ENCODE data around the gene XRCC3. TPM values are rescaled to one million over a fixed set of nuclear protein-coding genes. Genes with fewer than 3 reads are reported as not detected.

Gene XRCC3
- total RNA-seq (10 to 100 TPM in 1 of 2 donors, 1 to 10 TPM in 1; 3.4 to 14.1 TPM), polyA plus RNA-seq (1 to 10 TPM; 1.7 to 2.2 TPM)

DNA sequence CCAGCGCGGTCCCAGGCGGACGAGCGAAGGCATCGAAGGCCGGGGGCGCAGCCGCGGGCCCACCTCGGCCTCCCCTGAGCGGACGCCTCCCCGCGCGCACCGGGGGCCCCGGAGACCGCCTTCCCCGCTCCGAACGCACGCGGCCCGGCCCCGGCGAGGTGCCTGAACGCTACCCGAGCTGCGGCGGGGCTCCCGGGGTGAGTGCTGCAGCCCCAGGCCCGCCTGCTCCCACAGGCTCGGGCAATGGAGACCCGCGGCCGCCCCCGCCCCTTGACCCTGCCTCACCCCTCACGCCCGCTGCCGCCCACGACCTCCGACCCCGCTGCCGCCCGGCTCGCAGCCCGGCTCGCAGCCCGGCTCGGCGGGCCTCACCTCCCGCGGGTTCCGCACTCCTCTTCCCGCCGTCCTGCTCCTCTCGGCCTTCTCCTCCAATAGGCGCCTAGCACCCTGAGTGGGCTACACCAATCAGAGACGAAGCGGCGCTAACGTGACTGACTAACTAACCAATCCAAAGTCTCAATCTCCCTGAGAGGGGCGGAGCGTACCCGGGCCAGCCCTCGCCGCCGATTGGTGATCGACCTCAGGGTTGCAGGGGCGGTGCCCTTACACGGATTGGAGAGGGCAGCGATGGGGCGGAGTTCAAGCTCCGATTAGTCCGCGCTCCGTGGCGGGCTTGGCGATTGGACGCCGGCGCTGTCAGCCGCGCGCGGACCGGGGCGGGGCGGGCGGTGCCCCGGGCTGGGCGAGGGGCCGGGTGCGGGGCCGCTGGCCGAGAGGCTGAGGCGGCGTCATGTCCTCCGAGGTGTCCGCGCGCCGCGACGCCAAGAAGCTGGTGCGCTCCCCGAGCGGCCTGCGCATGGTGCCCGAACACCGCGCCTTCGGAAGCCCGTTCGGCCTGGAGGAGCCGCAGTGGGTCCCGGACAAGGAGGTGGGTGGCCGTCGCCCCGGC is at the start of gene XRCC3, which contains the start of gene ZFYVE21:
Gene XRCC3 (minus strand): TSS at position 400 of the 949 bp plus-strand sequence. CDS start 4,364 bp downstream, outside the sequence.
Gene ZFYVE21 (plus strand): TSS at position 759 of the 949 bp plus-strand sequence. CDS start 32 bp downstream, at position 791.
- H3K9ac ChIP-seq (ENCODE audit: low read depth in 1 of 2, low read length in 2 of 2) = peak within 1 kb of the TSS in 1 of 2 donors; percentile 66
- 1% methylated on average over 121 of the region's 121 CpGs for WGBS
- no peaks in the 10 kb centered on the region for H3K27me3 ChIP-seq (ENCODE audit: control insufficient read depth in 4 of 4, insufficient read depth in 4 of 4, low read length in 3 of 4)
- H3K9me3 ChIP-seq (ENCODE audit: control insufficient read depth in 4 of 4, low read length in 3 of 4) = no peaks in the 10 kb centered on the region
- H3K4me3 ChIP-seq (ENCODE audit: low read depth in 1 of 3, low read length in 3 of 3) = peak within 1 kb of the TSS; percentile 65 to 93 (median 78)
- peak; percentile 99 for DNase-seq (ENCODE audit: low spot score)
- H3K4me1 ChIP-seq (ENCODE audit: control insufficient read depth in 4 of 4, insufficient read depth in 4 of 4, low read length in 3 of 4) = peaks cover 0 to 22% (median 8%) of the 10 kb centered on the region in 4 donors
- H3K36me3 ChIP-seq (ENCODE audit: control insufficient read depth in 4 of 4, insufficient read depth in 3 of 4, low read depth in 1 of 4, low read length in 3 of 4) = peaks cover 0 to 2% (median 0%) of the 10 kb centered on the region in 4 donors
- H3K27ac ChIP-seq (ENCODE audit: low read depth in 1 of 2, low read length in 2 of 2) = peak within 1 kb of the TSS in 1 of 2 donors; percentile 45
- TF ChIP-seq RAD21 (IDR thresholded peaks at IDR 0.05) = peak in 1 of 2 donors; percentile 19
- TF ChIP-seq NR2F2 (IDR thresholded peaks at IDR 0.05) = peak; percentile 20
- TF ChIP-seq JUND (IDR thresholded peaks at IDR 0.05) = no peak
- TF ChIP-seq FOXA1 (IDR thresholded peaks at IDR 0.05) = no peak
- TF ChIP-seq RXRA (IDR thresholded peaks at IDR 0.05) = peak; percentile 8 to 36
- no peak for TF ChIP-seq CTCF (IDR thresholded peaks at IDR 0.05; ENCODE audit: low read depth, low read length, missing input control)
- no peak for TF ChIP-seq ATF3 (IDR thresholded peaks at IDR 0.05)
- peak in 1 of 2 donors; percentile 19 for TF ChIP-seq HNF4A (conservative IDR thresholded peaks at IDR 0.05)
- TF ChIP-seq EGR1 (IDR thresholded peaks at IDR 0.05; ENCODE audit: low read depth in 2 of 2) = no peak
- TF ChIP-seq SP1 (IDR thresholded peaks at IDR 0.05) = peak; percentile 98

- TF ChIP-seq, protein P1, sequence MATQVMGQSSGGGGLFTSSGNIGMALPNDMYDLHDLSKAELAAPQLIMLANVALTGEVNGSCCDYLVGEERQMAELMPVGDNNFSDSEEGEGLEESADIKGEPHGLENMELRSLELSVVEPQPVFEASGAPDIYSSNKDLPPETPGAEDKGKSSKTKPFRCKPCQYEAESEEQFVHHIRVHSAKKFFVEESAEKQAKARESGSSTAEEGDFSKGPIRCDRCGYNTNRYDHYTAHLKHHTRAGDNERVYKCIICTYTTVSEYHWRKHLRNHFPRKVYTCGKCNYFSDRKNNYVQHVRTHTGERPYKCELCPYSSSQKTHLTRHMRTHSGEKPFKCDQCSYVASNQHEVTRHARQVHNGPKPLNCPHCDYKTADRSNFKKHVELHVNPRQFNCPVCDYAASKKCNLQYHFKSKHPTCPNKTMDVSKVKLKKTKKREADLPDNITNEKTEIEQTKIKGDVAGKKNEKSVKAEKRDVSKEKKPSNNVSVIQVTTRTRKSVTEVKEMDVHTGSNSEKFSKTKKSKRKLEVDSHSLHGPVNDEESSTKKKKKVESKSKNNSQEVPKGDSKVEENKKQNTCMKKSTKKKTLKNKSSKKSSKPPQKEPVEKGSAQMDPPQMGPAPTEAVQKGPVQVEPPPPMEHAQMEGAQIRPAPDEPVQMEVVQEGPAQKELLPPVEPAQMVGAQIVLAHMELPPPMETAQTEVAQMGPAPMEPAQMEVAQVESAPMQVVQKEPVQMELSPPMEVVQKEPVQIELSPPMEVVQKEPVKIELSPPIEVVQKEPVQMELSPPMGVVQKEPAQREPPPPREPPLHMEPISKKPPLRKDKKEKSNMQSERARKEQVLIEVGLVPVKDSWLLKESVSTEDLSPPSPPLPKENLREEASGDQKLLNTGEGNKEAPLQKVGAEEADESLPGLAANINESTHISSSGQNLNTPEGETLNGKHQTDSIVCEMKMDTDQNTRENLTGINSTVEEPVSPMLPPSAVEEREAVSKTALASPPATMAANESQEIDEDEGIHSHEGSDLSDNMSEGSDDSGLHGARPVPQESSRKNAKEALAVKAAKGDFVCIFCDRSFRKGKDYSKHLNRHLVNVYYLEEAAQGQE (IDR thresholded peaks at IDR 0.05) = no peak
- no peak for TF ChIP-seq RAD21 (IDR thresholded peaks at IDR 0.05)
- no peak for TF ChIP-seq TAF1 (conservative IDR thresholded peaks at IDR 0.05)
- no peak for TF ChIP-seq MAX (IDR thresholded peaks at IDR 0.05)
- no peak for TF ChIP-seq NR2F2 (IDR thresholded peaks at IDR 0.05)
- WGBS = 94% methylated on average over 5 of the region's 5 CpGs
Measured at GRCh38 chr14:103763730-103764488, 48.7 kb upstream of the XRCC3 start.

More at GRCh38 chr14:103763730-103764488, 48.7 kb upstream of the XRCC3 start:
- DNase-seq (ENCODE audit: low spot score) = no peak
- peaks cover 0 to 2% (median 0%) of the 10 kb centered on the region in 4 donors for H3K4me1 ChIP-seq (ENCODE audit: control insufficient read depth in 4 of 4, insufficient read depth in 4 of 4, low read length in 3 of 4)
- H3K4me3 ChIP-seq (ENCODE audit: low read depth in 1 of 3, low read length in 3 of 3) = no peak overlapping the region
- no peaks in the 10 kb centered on the region for H3K9me3 ChIP-seq (ENCODE audit: control insufficient read depth in 4 of 4, low read length in 3 of 4)
- no peak overlapping the region for H3K27ac ChIP-seq (ENCODE audit: low read depth in 1 of 2, low read length in 2 of 2)
- peaks cover 0 to 6% (median 5%) of the 10 kb centered on the region in 4 donors for H3K36me3 ChIP-seq (ENCODE audit: control insufficient read depth in 4 of 4, insufficient read depth in 3 of 4, low read depth in 1 of 4, low read length in 3 of 4)
- H3K27me3 ChIP-seq (ENCODE audit: control insufficient read depth in 4 of 4, insufficient read depth in 4 of 4, low read length in 3 of 4) = no peaks in the 10 kb centered on the region
- no peak overlapping the region for H3K9ac ChIP-seq (ENCODE audit: low read depth in 1 of 2, low read length in 2 of 2)

Data from liver (tissue), 9 donors.